HepG2 (cell line): ENCODE data around the gene SS18L1. TPM values are rescaled to one million over a fixed set of nuclear protein-coding genes. Genes with fewer than 3 reads are reported as not detected.

Source experiments
- BORCS8-MEF2B ChIP-seq: sonication (generic); formaldehyde crosslinking; IDR thresholded peaks from 2 replicates; pipeline ENCODE4 v1.8.0; 2022; ENCODE audit warnings: mild to moderate bottlenecking, missing genetic modification reagents
- JARID2 ChIP-seq: sonication (generic); formaldehyde crosslinking; IDR thresholded peaks from 2 replicates; pipeline ENCODE4 v1.8.1; 2023; ENCODE audit warnings: missing genetic modification reagents, inconsistent platforms; ENCODE audit not compliant: insufficient replicate concordance
- JUND ChIP-seq: sonication (generic); formaldehyde crosslinking; IDR thresholded peaks from 2 replicates; pipeline ENCODE4 v1.8.0; 2022; ENCODE audit warnings: mild to moderate bottlenecking, missing genetic modification reagents
- MLLT10 ChIP-seq: sonication (generic); formaldehyde crosslinking; IDR thresholded peaks from 2 replicates; pipeline ENCODE4 v1.4.0; 2020; ENCODE audit warnings: missing genetic modification reagents
- NR3C1 ChIP-seq: sonication (generic); formaldehyde crosslinking; IDR thresholded peaks from 2 replicates; pipeline ENCODE4 v1.4.0; 2020; ENCODE audit warnings: missing genetic modification reagents
- RAD21 ChIP-seq: fragments of 450-650 bp; formaldehyde crosslinking; IDR thresholded peaks from 2 replicates; pipeline ENCODE4 v1.5.0; 2020; ENCODE audit warnings: mild to moderate bottlenecking
- SMAD9 ChIP-seq: sonication (generic); formaldehyde crosslinking; IDR thresholded peaks from 2 replicates; pipeline ENCODE4 v1.5.1; 2020; ENCODE audit warnings: mild to moderate bottlenecking, missing genetic modification reagents
- SP140L ChIP-seq: sonication (generic); formaldehyde crosslinking; IDR thresholded peaks from 2 replicates; pipeline ENCODE4 v1.4.0; 2020; ENCODE audit warnings: missing genetic modification reagents, borderline replicate concordance
- TEAD2 ChIP-seq: sonication (generic); formaldehyde crosslinking; IDR thresholded peaks from 2 replicates; pipeline ENCODE4 v1.9.0; 2021; ENCODE audit warnings: missing genetic modification reagents
- THAP11 ChIP-seq: IDR thresholded peaks from 2 replicates; pipeline ENCODE4 v1.6.1; 2016; ENCODE audit warnings: missing biosample characterization, missing genetic modification reagents
- ZIK1 ChIP-seq: sonication (generic); formaldehyde crosslinking; IDR thresholded peaks from 2 replicates; pipeline ENCODE4 v1.5.0; 2020; ENCODE audit warnings: mild to moderate bottlenecking, low read depth, missing genetic modification reagents, borderline replicate concordance
- ZNF230 ChIP-seq: sonication (generic); formaldehyde crosslinking; IDR thresholded peaks from 2 replicates; pipeline ENCODE4 v1.4.0; 2020; ENCODE audit warnings: mild to moderate bottlenecking, missing genetic modification reagents
- ZNF234 ChIP-seq: sonication (generic); formaldehyde crosslinking; conservative IDR thresholded peaks from 2 replicates; pipeline ENCODE4 v1.5.1; 2020; ENCODE audit warnings: mild to moderate bottlenecking, missing genetic modification reagents
- ZNF496 ChIP-seq: sonication (generic); formaldehyde crosslinking; IDR thresholded peaks from 2 replicates; pipeline ENCODE4 v1.8.1; 2023; ENCODE audit warnings: mild to moderate bottlenecking, moderate library complexity, missing genetic modification reagents; ENCODE audit not compliant: insufficient replicate concordance
- polyA plus RNA-seq, 8 experiments: library from polyadenylated mRNA; depleted of rRNA in 3 of 8; stranded (reverse) in 7 of 8; unstranded in 1 of 8; fragments of >200 nt; fragmentation: Illumina TruSeq in 4 of 8; extraction: Trizol in 4 of 8; gene quantifications; 2 replicates each; pipeline versions ENCODE4 v1.2.1 to v1.2.3, GENCODE V29; 2011 to 2016; ENCODE audit warnings: low read depth in 4 of 8, missing spikeins in 1 of 8, mixed read lengths in 1 of 8; ENCODE audit not compliant: insufficient read depth in 1 of 8
- total RNA-seq, 5 experiments: library from RNA; depleted of rRNA; stranded (reverse); fragments of >200 nt; fragmentation: Illumina TruSeq; extraction: Trizol; gene quantifications; 2 replicates each; pipeline ENCODE4 v1.2.3, GENCODE V29; 2016; ENCODE audit warnings: low read depth in 1 of 5
- TF ChIP-seq, protein P1 (sequence below): sonication (generic); formaldehyde crosslinking; IDR thresholded peaks from 2 replicates; pipeline ENCODE4 v1.9.0; 2022; ENCODE audit warnings: missing genetic modification reagents, mild to moderate bottlenecking, borderline replicate concordance
- TF ChIP-seq, protein P2 (sequence below): sonication (generic); formaldehyde crosslinking; IDR thresholded peaks from 2 replicates; pipeline ENCODE4 v1.4.0; 2020; ENCODE audit warnings: low read depth, missing genetic modification reagents
- TF ChIP-seq, protein P3 (sequence below): sonication (generic); formaldehyde crosslinking; IDR thresholded peaks from 2 replicates; pipeline ENCODE4 v1.4.0; 2020; ENCODE audit warnings: missing genetic modification reagents
- TF ChIP-seq, protein P4 (sequence below): IDR thresholded peaks from 2 replicates; pipeline ENCODE4 v1.6.1; 2016; ENCODE audit warnings: missing compliant biosample characterization, missing genetic modification reagents, borderline replicate concordance

The SS18L1 gene
- total and polyA plus RNA-seq, 2 of the 13 experiments (the other 11 are each of a cell fraction or from before 2014, with no cell fraction given), result 17.8 to 27.6 TPM

DNA sequence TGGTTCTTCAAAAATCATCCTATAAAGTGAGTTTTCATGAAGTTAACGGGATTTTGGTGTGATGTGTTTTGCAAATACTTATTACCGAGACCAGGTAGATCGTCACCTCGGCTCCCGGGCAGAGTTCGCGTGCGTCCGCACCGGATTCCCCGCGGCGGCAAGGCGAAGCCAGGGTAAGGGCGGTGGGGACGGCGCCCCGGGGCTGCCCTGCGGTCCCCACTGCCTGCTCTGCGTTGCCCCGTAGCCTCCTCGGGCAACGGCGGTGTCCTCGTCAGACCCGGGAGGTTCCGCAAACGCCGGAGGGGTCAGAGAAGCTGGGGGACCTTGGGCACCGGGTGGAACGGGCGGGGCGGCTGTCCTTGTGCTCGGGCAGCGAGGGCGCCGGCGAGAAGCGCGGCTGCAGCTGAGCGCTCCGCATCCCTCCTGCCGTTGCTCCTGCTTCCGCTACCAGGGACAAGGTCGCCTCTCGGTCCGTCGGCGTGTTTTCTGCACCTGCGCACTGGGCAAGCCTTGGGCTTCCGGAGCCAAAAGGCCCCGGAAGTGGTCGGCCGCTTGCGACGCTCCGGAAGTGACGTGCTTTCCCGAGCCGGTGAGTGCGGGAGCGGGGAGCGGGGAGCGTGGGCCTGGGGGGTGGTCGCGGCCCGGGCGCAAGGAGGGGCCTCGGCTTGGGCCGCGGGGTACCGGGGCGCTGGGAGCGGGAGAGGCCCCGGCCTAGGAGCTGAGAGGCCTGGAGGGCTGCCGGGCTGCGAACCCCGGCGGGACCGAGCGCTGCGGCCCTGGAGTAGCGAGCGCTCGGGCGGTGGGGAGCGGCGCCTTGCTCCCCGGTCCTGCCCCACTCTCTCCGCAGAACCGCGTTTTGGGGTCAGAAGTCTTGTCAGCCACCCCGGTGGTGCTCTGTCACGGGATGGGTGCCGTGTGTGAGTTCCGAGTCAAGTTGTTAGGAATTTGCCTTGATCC lies 39.2 kb downstream of the SS18L1 start, which contains the start of gene MTG2 (continued):
- TF ChIP-seq, protein P1, sequence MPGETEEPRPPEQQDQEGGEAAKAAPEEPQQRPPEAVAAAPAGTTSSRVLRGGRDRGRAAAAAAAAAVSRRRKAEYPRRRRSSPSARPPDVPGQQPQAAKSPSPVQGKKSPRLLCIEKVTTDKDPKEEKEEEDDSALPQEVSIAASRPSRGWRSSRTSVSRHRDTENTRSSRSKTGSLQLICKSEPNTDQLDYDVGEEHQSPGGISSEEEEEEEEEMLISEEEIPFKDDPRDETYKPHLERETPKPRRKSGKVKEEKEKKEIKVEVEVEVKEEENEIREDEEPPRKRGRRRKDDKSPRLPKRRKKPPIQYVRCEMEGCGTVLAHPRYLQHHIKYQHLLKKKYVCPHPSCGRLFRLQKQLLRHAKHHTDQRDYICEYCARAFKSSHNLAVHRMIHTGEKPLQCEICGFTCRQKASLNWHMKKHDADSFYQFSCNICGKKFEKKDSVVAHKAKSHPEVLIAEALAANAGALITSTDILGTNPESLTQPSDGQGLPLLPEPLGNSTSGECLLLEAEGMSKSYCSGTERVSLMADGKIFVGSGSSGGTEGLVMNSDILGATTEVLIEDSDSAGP (CRISPR knock-in tag), result peak; percentile 98
- peak; percentile 98 for TF ChIP-seq BORCS8-MEF2B (CRISPR knock-in tag)
- TF ChIP-seq JUND, result peak; percentile 86
- TF ChIP-seq ZNF496 (CRISPR knock-in tag), result no peak
- peak; percentile 94 for TF ChIP-seq JARID2
- peak; percentile 89; the same call in 1 of the 2 replicates for TF ChIP-seq MLLT10 (CRISPR knock-in tag)
- peak; percentile 96; the same call in 1 of the 2 replicates for TF ChIP-seq ZNF230 (CRISPR knock-in tag)
- TF ChIP-seq SP140L (CRISPR knock-in tag), result peak; percentile 79; the same call in 1 of the 2 replicates
- TF ChIP-seq ZNF234 (CRISPR knock-in tag), result peak; percentile 99
- peak; percentile 79 for TF ChIP-seq RAD21 (CRISPR knock-in tag)
- peak; percentile 97; the same call in 1 of the 2 replicates for TF ChIP-seq ZIK1 (CRISPR knock-in tag)
- TF ChIP-seq, protein P2, sequence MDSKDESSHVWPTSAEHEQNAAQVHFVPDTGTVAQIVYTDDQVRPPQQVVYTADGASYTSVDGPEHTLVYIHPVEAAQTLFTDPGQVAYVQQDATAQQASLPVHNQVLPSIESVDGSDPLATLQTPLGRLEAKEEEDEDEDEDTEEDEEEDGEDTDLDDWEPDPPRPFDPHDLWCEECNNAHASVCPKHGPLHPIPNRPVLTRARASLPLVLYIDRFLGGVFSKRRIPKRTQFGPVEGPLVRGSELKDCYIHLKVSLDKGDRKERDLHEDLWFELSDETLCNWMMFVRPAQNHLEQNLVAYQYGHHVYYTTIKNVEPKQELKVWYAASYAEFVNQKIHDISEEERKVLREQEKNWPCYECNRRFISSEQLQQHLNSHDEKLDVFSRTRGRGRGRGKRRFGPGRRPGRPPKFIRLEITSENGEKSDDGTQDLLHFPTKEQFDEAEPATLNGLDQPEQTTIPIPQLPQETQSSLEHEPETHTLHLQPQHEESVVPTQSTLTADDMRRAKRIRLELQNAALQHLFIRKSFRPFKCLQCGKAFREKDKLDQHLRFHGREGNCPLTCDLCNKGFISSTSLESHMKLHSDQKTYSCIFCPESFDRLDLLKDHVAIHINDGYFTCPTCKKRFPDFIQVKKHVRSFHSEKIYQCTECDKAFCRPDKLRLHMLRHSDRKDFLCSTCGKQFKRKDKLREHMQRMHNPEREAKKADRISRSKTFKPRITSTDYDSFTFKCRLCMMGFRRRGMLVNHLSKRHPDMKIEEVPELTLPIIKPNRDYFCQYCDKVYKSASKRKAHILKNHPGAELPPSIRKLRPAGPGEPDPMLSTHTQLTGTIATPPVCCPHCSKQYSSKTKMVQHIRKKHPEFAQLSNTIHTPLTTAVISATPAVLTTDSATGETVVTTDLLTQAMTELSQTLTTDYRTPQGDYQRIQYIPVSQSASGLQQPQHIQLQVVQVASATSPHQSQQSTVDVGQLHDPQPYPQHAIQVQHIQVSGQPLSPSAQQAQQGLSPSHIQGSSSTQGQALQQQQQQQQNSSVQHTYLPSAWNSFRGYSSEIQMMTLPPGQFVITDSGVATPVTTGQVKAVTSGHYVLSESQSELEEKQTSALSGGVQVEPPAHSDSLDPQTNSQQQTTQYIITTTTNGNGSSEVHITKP (CRISPR knock-in tag), result peak; percentile 90
- peak; percentile 97 for TF ChIP-seq THAP11
- TF ChIP-seq TEAD2 (CRISPR knock-in tag), result peak; percentile 88; the same call in 1 of the 2 replicates
- TF ChIP-seq, protein P3, sequence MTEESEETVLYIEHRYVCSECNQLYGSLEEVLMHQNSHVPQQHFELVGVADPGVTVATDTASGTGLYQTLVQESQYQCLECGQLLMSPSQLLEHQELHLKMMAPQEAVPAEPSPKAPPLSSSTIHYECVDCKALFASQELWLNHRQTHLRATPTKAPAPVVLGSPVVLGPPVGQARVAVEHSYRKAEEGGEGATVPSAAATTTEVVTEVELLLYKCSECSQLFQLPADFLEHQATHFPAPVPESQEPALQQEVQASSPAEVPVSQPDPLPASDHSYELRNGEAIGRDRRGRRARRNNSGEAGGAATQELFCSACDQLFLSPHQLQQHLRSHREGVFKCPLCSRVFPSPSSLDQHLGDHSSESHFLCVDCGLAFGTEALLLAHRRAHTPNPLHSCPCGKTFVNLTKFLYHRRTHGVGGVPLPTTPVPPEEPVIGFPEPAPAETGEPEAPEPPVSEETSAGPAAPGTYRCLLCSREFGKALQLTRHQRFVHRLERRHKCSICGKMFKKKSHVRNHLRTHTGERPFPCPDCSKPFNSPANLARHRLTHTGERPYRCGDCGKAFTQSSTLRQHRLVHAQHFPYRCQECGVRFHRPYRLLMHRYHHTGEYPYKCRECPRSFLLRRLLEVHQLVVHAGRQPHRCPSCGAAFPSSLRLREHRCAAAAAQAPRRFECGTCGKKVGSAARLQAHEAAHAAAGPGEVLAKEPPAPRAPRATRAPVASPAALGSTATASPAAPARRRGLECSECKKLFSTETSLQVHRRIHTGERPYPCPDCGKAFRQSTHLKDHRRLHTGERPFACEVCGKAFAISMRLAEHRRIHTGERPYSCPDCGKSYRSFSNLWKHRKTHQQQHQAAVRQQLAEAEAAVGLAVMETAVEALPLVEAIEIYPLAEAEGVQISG, result peak; percentile 97
- TF ChIP-seq NR3C1 (CRISPR knock-in tag), result peak; percentile 30; the same call in 1 of the 2 replicates
- TF ChIP-seq, protein P4, sequence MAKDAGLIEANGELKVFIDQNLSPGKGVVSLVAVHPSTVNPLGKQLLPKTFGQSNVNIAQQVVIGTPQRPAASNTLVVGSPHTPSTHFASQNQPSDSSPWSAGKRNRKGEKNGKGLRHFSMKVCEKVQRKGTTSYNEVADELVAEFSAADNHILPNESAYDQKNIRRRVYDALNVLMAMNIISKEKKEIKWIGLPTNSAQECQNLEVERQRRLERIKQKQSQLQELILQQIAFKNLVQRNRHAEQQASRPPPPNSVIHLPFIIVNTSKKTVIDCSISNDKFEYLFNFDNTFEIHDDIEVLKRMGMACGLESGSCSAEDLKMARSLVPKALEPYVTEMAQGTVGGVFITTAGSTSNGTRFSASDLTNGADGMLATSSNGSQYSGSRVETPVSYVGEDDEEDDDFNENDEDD (CRISPR knock-in tag), result peak; percentile 83
- TF ChIP-seq SMAD9, result peak; percentile 82; the same call in 1 of the 2 replicates
